Stimulated activated CD4-positive, alpha-beta T cell treated with anti-CD3 and anti-CD28 coated beads, Interleukin-1b, Interleukin-23, amount 100 ng/mL, for 1 hour (primary cell): Measurements from ENCODE around the gene RNF157.

Source experiments
- DNase-seq, 2 donors: peaks; one replicate each; pipeline ENCODE4 v3.0.0-alpha.2; 2020; ENCODE audit warnings: low read depth in 2 of 2

Gene RNF157

DNA sequence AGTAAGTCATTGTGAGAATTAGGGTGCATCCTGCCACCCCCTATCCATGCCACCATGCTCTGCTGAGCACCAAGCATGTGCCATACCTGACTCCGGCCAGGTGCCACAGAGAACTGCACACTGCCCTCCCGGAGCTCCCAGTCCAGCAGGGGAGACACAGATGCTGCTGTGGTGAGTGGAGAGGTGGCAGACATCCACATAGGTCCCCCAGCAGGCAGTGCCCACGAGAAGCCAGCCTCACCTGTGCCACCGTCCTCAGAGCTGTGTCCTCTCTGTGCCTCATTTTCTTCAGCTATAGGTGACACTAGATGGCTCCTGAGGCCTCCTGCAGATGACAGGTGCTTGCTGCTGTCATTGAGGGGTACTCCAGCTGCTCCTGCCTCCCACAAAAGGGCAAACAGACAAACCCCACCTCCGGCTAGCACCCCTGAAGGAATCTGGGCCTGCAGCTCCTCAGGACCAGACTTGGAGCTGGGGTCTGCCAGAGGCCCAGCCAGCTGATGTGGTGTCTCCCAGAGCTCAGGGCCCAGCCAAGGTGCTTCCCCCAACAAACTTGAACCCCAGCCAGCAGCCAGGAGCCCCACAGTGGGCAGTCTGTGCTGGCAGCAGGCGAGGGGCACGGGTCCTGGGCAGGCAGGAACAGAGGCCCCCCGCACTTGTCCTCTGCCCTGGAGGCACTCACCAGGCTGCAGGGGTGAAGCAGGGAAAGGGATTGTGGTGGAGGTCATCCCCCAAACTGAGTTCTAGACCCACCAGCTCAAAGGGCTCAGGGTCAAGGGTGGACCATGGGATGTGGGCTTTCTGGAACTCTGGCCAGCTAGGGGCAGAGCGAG, 116.3 kb downstream of the RNF157 start:
- no peak for DNase-seq

DNA sequence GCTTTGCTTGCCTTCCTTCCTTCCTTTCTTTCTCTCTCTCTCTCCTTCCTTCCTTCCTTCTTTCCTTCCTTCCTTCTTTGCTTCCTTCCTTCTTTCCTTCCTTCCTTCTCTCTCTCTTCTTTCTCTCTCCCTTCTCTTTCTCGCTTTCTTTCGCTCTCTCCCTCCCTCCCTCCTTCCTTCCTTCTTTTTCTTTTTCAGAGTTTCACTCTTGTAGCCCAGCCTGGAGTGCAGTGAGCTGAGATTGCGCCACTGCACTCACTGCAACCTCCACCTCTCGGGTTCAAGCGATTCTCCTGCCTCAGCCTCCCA, 117.1 kb downstream of the RNF157 start:
- DNase-seq: no peak

DNA sequence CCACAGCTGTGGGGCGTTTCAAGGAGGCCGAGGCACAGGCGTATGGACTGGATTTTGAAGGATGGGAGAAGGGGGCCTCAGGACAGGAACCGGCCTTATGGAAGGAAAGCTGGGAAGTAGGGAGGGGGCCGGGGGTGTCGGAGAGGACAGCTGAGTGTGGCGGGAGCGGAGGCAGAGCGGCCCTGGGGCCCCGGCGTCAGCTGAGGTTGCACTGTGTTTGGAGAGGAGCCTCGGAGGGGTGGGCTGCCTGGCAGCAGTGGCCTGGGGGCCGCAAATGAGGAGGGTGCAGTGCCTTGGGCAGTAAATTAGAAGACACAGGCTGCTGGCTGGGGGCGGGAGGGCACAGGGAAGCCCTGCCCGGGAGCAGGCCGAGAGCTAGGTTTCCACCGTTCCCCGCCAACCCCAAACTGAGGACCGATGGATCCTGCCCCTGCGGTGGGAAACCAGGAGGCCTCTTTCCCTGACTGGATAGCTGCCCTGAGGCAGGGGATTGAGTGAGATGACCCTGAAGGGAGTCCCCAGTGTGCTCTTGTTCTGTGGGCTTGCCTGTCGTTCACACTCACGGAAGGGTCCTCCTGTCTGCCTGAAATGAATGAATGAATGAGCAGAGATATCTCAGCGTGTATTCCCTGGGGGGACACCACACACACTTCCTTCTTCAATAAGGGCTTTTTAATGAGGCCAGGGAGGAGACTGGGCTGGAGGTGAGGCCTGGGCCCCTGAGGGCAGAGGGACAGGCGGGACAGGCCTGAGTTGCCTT, 117.7 kb downstream of the RNF157 start:
- DNase-seq: no peak

DNA sequence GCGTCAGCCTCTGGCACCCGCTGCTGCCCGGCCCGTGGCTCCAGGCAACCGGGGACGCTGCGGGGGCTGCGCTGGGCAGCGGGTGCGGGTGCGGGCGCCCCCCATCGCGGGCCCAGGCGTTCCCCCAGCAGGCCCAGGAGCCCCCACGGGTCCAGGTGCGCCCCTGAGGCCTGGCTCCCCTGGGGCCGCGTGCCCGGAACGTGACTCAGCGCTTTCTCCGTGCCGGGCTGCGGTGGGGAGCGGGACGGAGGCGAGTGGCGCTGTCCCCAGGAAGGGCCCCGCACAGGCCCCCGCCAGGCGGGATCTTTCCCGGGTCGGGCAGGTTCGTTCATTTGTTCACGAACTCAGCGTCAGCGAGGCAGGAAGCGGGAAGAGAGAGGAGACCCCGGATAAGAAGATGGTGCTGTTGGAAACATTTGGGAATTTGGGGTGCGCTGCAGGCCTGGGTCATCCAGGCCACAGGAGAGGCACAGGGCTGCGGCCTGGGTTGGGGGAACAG, 118.3 kb downstream of the RNF157 start:
- no peak for DNase-seq

DNA sequence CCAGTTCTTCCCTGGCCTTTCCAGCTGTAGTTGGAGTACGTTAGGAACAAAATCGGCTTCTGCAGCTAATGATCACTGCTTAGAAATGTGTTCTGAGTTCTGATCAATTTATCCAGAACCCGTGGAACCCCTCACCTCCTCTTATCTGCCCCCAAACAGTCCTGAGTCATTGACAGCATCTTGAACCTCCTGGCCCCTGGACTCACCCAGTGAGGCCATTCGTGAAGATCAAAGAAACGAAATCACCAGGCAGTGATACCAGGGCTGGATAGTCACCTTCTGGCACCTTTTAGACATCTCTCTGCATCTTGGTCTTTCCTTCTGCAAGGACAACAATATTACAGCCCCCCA, 119.7 kb downstream of the RNF157 start:
- DNase-seq: no peak

DNA sequence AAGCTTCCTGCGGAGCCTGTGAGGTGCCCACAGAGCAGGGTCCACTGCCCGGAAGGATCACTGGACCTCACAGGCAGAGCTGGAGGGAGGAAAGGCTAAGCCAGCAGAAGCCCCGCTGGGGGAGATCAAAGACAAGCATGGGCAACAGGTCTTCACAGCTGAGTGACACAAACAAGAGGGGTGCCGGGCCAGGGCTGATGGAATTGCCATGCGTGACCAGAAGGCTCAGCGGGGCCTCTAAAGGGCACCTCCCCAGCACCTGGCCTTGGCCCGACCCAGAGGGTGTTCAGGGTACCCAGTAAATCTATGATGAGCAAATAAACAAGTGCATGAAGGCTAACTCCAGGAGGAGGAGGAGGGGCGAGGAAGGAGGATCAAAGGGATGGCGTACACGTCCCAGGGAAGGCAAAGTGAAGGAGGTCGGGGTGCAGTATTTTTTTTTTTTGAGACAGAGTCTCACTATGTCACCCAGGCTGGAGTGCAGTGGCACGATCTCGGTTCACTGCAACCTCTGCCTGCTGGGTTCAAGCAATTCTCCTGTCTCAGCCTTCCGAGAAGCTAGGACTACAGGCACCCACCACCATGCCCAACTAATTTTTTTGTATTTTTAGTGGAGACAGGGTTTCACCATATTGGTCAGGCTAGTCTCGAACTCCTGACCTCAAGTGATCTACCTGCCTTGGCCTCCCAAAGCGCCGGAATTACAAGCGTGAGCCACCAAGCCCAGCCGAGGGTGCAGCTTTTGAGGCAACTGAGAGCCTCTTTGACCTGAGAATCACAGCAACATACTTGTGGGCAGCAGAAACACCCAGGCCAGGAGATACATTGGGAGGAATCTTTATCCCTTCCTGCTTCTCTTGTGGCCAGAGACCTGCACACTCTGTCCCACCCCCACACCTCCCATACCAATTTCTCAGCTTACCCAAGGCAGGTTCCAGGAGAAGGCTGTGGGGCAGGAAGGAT, 120.6 kb downstream of the RNF157 start:
- no peak for DNase-seq

DNA sequence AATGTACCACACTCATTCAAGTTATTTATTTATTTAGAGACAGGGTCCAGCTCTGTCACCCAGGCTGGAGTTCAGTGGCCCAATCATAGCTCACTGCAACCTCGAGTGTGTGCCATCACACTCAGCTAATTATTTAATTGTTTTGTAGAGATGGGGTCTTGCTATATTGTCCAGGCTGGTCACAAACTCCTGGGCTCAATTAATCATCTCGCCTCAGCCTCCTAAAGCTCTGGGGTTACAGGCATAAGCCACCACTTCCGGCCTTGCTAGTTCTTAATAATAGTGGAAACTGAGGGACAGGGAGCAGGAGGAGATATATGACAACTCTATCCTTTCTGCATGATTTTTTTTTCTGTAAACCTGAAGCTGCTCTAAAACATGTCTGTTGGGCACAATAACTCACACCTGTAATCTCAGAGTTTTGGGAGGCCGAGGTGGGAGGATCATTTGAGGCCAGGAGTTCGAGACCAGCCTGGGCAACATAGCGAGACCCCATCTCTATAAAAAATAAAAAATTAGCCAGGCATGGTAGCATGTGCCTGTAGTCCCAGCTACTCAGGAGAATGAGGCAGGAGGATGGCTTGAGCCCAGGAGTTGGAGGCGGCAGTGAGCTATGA, 125.0 kb downstream of the RNF157 start:
- DNase-seq: no peak

DNA sequence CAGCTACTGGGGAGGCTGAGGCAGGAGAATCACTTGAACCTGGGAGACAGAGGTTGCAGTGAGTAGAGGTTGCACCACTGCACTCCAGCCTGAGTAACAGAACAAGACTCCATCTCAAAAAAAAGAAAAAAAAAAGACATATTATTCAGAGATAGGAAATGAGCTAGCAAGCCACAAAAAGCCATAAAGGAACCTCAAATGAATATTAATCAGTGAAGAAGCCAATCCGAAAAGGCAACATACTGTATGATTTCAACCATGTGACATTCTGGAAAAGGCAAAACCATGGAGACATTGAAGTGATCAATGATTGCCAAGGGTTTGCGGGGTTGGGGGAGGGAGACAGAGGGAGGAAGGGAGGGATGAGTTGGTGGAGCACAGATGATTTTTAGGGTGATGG, 128.3 kb downstream of the RNF157 start:
- no peak for DNase-seq

DNA sequence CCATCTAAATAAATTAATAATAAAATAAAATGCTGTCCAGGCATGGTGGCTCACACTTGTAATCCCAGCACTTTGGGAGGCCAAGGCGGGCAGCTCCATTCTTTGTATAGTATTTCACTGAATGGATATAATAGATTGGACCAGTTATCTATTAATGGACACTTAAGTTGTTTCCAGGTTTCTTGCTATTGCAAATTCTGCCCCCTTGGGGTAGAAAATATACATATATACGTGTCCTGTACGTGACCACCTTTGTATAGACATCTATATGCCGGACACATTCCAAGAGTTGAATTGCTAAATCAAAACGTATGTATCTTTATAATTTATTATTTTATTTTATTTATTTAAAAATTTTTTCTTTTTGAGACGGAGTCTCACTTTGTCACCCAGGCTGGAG, 132.8 kb downstream of the RNF157 start:
- DNase-seq: no peak

DNA sequence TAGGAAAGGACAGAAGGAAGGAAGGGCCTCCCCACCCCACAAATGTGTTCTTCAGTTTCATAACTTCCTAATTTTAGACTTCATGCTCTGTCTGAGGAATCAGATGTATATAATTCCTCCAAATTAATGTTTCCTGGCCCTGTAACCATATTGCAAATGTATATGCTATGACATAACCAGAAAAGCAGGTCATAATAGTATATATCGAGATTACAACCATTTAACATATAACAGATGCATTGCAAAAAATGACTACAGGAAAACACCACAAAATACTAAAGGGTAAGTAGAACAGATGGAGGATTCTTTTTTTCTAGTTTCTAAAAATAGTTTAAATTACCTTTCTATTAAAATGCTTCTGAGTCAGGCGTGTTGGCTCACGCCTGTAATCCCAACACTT, 133.6 kb downstream of the RNF157 start:
- no peak for DNase-seq

DNA sequence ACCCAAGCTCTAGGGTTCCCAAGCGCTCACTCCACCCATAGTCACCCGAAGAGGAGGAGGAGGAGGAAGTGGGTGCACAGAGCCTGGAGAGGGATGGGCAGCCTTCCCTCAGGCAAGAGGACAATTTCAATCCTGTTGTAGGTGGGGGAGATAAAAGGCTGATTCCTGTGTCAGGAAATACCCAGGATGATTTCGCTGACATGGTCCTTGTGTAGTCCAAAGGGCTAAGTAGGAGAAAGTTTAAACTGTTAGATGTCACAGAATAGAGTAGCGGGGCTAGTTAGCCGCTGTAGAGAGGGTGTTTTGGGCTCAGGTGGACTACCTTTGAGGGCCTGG, 135.4 kb downstream of the RNF157 start:
- DNase-seq: no peak

DNA sequence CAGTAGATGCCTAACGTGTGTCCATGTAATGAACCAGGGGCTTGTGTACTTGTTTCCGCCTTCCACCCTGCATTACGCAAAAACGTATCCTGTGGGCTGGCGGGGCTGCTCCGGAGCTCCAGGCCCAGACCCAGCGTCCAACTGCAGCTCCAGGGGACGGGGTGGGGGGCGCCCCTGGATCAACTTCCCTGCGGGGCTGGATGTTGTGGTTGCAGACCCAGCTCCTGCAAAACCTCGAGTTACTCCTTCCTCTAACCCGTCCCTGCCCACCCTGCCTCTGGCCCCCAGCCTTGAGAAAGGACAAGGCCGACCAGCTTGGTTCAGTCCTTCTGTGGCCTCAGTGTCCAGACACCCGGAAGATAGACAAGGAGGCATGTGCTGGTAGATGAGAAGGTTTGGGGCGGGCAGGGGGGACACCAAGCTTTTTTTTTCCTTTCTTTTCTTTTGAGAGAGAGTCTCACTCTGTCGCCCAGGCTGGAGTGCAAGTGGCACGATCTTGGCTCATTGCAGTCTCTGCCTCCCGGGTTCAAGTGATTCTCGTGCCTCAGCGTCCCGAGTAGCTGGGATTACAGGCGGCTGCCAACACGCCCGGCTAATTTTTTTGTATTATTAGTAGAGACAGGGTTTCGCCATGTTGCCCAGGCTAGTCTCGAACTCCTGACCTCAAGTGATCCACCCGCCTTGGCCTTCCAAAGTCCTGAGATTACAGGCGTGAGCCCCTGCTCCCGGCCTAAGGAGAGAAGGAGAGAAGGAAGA, 136.0 kb downstream of the RNF157 start:
- no peak for DNase-seq

DNA sequence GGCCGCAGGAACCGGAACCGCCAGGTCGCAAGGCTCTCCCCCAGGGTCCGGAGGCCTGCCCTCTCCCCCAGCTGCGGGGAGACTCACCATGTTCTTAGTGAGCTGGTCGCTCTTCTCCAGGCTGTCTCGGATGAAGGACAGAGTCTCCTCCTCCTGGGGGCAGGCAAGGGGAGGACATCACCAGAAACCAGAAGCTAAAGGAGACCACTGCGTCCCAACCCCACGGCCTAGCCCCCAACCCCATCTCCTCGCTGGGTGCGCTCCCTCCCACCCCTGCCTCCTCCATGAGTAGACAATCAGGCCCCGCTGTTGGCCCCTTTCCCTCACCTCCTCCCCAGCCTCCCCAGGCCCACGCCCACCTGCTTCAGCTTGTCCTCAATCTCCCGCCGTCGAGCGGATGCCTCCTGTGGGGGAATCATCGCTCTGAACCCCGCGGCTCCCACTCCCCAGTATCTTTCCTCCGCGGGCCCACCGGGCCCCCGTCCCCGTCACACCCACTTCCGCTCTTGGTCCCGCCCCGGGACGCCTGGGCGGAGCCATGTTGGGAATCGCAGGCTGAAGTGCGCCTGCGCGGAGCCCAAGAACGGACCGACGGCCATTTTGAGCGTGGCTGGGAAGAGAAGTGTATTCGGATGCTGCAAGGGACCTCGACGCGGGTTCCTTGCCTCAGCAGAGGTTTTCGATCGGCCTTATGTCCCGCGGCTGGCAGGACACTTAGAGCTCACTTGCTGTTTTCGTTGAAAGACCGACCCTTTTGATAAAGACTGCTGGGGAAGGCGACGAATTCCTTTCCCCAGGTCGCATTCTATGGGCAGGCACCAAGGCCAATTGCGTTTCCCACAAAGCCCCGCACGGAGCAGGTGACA, 136.8 kb downstream of the RNF157 start, which contains the start of gene EXOC7:
Gene EXOC7 (minus strand): TSS at position 514 of the 866 bp plus-strand sequence. CDS start 95 bp downstream, at position 419.
- peak; percentile 84 to 88 for DNase-seq

DNA sequence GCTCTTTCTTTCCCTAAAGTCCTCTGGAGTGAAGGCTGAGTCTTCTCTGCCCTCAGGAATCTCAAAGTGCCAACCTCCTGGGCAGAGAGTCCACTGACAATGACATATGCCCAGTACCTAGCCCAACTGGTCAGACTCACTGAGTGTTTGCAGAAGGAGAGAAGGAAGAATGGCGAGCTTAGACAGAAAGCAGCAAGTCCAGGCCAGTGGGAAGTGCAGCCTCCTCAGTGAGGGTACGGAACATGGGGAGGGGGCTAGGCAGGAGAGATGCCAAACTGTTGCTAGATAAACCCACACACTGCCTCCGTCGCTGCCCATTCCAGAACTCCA, 137.4 kb downstream of the RNF157 start:
- no peak for DNase-seq

DNA sequence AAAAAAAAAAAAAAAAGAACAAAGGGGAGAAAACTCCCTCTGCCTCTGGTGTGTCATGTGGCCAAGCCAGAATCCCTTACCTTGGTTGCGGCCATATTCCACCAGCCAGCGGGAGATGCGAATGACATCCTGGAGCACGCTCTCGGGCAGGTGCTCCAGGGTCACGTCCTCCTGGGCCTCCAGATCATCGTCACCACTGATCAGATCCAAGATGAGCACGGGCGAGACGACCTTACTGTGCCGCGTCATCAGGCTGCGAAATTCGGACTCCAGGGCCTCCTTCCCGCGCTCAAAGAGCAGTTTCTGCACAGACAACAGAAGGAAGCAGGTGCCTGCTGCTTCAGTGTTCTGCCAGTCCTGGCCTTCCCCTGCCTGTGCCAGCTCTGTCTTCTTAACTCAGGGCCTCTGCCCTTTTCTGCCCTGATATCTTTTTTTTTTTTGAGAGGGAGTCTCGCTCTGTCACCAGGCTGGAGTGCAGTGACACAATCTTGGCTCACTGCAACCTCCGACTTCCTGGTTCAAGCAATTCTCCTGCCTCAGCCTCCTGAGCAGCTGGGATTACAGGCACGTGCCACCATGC, 142.5 kb downstream of the RNF157 start:
- no peak for DNase-seq

DNA sequence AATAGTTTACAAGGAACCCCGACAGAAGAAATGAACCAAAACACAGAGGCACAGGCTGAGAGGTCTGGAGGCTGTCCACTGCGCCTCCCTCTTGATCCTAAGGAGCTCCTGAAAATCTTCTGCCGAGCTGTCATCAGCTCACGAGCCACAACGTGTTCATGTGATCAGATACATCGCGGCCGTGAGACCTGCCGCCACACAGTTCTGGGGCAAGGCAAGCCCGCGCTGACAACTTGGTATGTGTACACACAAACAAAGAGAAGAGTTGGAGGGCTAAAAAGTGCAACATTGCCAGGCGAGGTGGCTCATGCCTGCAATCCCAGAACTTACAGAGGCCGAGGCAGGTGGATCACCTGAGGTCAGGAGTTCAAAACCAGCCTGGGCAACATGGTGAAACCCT, 144.3 kb downstream of the RNF157 start:
- DNase-seq: no peak

DNA sequence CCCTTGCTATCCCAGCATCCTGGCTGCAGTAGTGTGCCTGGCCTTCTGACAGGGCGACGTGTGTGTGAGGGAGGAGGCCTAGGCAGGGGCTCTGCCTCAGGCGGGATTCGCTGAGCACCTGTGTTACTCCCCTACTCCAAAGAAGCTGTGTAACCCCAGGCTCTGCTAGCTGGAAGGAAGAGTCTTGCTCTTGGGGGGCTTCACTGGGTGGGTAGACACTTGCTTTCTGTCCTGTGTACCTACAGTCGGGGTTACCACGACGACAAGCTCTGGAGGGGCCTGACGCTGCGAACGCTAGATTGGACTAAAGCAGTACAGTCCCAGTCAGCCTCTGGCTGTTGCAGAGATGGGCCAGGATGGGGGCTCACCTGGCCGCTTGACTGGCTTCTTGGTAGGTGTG, 146.2 kb downstream of the RNF157 start:
- DNase-seq: no peak

DNA sequence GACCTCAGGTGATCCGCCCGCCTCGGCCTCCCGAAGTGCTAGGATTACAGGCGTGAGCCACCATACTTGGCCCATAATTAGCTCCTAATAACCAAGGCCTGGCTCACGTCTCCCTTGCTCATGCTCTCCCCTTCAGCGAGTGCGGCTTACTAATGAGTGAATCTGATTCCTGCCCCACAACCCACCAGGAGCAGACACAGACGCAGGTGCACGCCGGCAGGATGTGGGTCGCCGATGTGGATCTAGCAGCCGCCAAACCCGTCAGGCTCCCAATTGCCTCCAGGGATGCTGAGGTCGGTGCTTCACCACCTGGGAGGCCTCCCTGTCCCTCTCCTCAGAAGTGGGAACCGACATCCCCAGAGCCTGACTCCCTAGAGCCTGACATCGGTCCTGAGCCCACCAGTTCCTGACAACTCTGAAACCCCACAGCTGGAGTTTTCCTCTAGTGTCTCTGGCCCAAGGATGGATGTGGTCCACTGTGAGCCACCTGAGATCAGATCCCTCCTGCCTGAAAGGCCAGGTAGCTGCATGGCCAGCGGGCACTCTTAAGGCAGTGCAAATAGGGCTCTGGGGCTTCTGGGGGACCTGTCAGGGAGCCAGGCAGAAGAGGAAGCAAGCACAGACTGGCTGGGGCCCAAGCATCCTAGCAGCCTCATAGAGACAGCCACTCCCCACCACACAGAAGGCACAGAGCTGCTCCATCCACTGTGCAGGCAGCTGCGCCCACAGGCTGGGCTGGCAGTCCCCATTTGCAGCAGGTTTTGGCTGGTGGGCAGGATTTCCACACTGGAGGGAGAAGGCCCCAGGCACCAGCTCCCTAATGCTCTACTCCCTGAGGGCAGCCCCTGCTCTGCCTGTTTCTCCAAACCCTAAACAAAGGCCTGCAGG, 147.5 kb downstream of the RNF157 start:
- no peak for DNase-seq
